Measurements from ENCODE around the gene SNORC.

Gene SNORC

GRCh38 chr2:232884001-232884421, 13.9 kb downstream of the SNORC start:
- no peak overlapping the region for H3K4me3 ChIP-seq (ENCODE audit: low read depth, low read length)
- TF ChIP-seq CTCF (IDR thresholded peaks at IDR 0.05; ENCODE audit: borderline replicate concordance, insufficient read depth, low read depth, low read length): no peak

- no peak for TF ChIP-seq CTCF (IDR thresholded peaks at IDR 0.05; ENCODE audit: borderline replicate concordance, insufficient read depth, low read depth, low read length)
- H3K4me3 ChIP-seq (ENCODE audit: low read depth, low read length): no peak overlapping the region
Measured at GRCh38 chr2:232884549-232885263, 14.6 kb downstream of the SNORC start.

GRCh38 chr2:232885264-232885961, 15.3 kb downstream of the SNORC start:
- H3K4me3 ChIP-seq (ENCODE audit: low read depth, low read length): no peak overlapping the region
- no peak for TF ChIP-seq CTCF (IDR thresholded peaks at IDR 0.05; ENCODE audit: borderline replicate concordance, insufficient read depth, low read depth, low read length)

GRCh38 chr2:232886176-232886575, 16.1 kb downstream of the SNORC start:
- TF ChIP-seq CTCF (IDR thresholded peaks at IDR 0.05; ENCODE audit: borderline replicate concordance, insufficient read depth, low read depth, low read length): no peak
- no peak overlapping the region for H3K4me3 ChIP-seq (ENCODE audit: low read depth, low read length)

GRCh38 chr2:232886632-232887031, 16.6 kb downstream of the SNORC start:
- no peak for TF ChIP-seq CTCF (IDR thresholded peaks at IDR 0.05; ENCODE audit: borderline replicate concordance, insufficient read depth, low read depth, low read length)

GRCh38 chr2:232887171-232887850, 17.2 kb downstream of the SNORC start:
- no peak overlapping the region for H3K4me3 ChIP-seq (ENCODE audit: low read depth, low read length)
- no peak for TF ChIP-seq CTCF (IDR thresholded peaks at IDR 0.05; ENCODE audit: borderline replicate concordance, insufficient read depth, low read depth, low read length)

More at GRCh38 chr2:232886632-232887031, 16.6 kb downstream of the SNORC start:
- H3K4me3 ChIP-seq (ENCODE audit: low read depth, low read length): no peak overlapping the region

Measured in GM12875 (cell line).